Sigmoid colon (tissue), 4 donors: ENCODE results near the gene GABRD.

Experiments used
- CTCF ChIP-seq, 4 experiments: fragments of 450-650 bp in 3 of 4; fragments of 200-600 bp in 1 of 4; IDR thresholded peaks; one replicate each; pipeline ENCODE4 v1.5.1; 2016 to 2019; ENCODE audit warnings: antibody characterized with exemption in 4 of 4, mild to moderate bottlenecking in 3 of 4, moderate library complexity in 2 of 4
- EP300 ChIP-seq, 4 donors: sonication (generic); formaldehyde crosslinking; IDR thresholded peaks; one replicate each; pipeline ENCODE4 v1.6.1; 2017; ENCODE audit warnings: antibody characterized with exemption in 4 of 4
- POLR2A ChIP-seq, 2 donors: fragments of 450-650 bp; IDR thresholded peaks; one replicate each; pipeline ENCODE4 v1.6.1; 2016; ENCODE audit warnings: antibody characterized with exemption in 2 of 2, mild to moderate bottlenecking in 2 of 2, moderate library complexity in 2 of 2

GRCh38 chr1:1984560-1985070 is 34.5 kb upstream of the GABRD start:
- TF ChIP-seq CTCF (IDR thresholded peaks at IDR 0.05) (no peak), POLR2A (IDR thresholded peaks at IDR 0.05) (no peak), EP300 (IDR thresholded peaks at IDR 0.05) (no peak)
